Ovary (tissue), 10 donors: ENCODE data around the gene KLK1. TPM values are rescaled to one million over a fixed set of nuclear protein-coding genes. Genes with fewer than 3 reads are reported as not detected.

Source experiments
- DNase-seq, 5 donors: peaks; one replicate each; pipeline ENCODE4 v3.0.0-alpha.2; 2019 to 2020
- H3K27ac ChIP-seq, 2 donors: fragments of 200-600 bp; one replicate each; pipeline versions ENCODE4 v1.5.1 to v1.8.0; 2019 to 2022
- H3K27me3 ChIP-seq: fragments of 200-600 bp; one replicate; pipeline ENCODE4 v1.8.0; 2022
- H3K36me3 ChIP-seq: fragments of 200-600 bp; sonication (generic); one replicate; pipeline ENCODE4 v1.5.1; 2019
- H3K4me1 ChIP-seq: one replicate; pipeline ENCODE4 v1.8.1; 2013; ENCODE audit warnings: mild to moderate bottlenecking, moderate library complexity; ENCODE audit not compliant: insufficient read depth
- H3K4me3 ChIP-seq: fragments of 200-600 bp; sonication (generic); one replicate; pipeline ENCODE4 v1.5.1; 2017
- H3K9me3 ChIP-seq, 2 donors: fragments of 200-600 bp in 1 of 2; sonication (generic) in 1 of 2; one replicate each; pipeline versions ENCODE4 v1.5.1 to v1.8.1; 2013 to 2019; ENCODE audit warnings: mild to moderate bottlenecking in 1 of 2, moderate library complexity in 1 of 2
- EP300 ChIP-seq: sonication (generic); formaldehyde crosslinking; IDR thresholded peaks from one replicate; pipeline ENCODE4 v1.6.1; 2017; ENCODE audit warnings: antibody characterized with exemption
- POLR2A ChIP-seq: fragments of 450-650 bp; IDR thresholded peaks from one replicate; pipeline ENCODE4 v1.6.1; 2017; ENCODE audit warnings: antibody characterized with exemption, mild to moderate bottlenecking, moderate library complexity
- WGBS, 3 donors: extraction: QIAGEN DNeasy Blood & Tissue Kit in 1 of 3; methylation state at CpG; one replicate each; pipeline versions ENCODE4 v1.1.5 to v1.1.7; 2013 to 2017; 5-methylcytosine and 5-hydroxymethylcytosine counted together
- intact Hi-C, 4 donors: fragments of 100-400 bp; cut with DNase I; formaldehyde crosslinking; loops; one replicate each; pipeline versions ENCODE4 v1.11.0 to v1.15.1; 2022 to 2023
- long read RNA-seq, 3 donors: library from polyadenylated mRNA in 2 of 3; unstranded in 2 of 3; transcript quantifications; one replicate each; pipeline ENCODE4 v2.0.0 and lab custom pipeline, GENCODE V29; 2021 to 2026
- polyA plus RNA-seq, 2 donors: library from polyadenylated mRNA; stranded (reverse); fragments of 200-250 nt in 1 of 2; fragments of 350-450 nt in 1 of 2; fragmentation: Illumina TruSeq in 1 of 2; extraction: RNeasy Lipid Tissue Mini Kit (QIAGEN cat#74804) in 1 of 2; gene quantifications; one replicate each; pipeline ENCODE4 v1.2.3, GENCODE V29; 2013 to 2014
- total RNA-seq, 7 donors: library from RNA; depleted of rRNA in 2 of 7; stranded (reverse); fragments of >200 nt in 2 of 7; fragmentation: NEBNext Ultra II Directional in 3 of 7; extraction: Animal tissue kit (Norgen Biotek cat#: 25700) in 3 of 7; gene quantifications; one replicate each; pipeline versions ENCODE4 v1.1.0 to v1.2.4, GENCODE V29; 2016 to 2023
- TF ChIP-seq, protein P1 (sequence below), 3 donors: fragments of 450-650 bp in 2 of 3; fragments of 200-600 bp in 1 of 3; IDR thresholded peaks; one replicate each; pipeline versions ENCODE4 v1.5.1 to v1.8.0; 2016 to 2022; ENCODE audit warnings: antibody characterized with exemption in 3 of 3, mild to moderate bottlenecking in 1 of 3
- donor health status: DM: no; HTN: no; CAD: no; lungs with moderate emphysema.
- donor health status: DM: no; HTN: no; CAD: no.
- donor health status: Bipolar disorder and iron deficiency.
- donor health status: DM: yes; HTN: yes; CAD: no.
- donor health status: DM: no; HTN: no; CAD: no.
- donor health status: DM: yes; HTN: yes; CAD: no.

KLK1 gene
- total RNA-seq = under 1 TPM in 6 of 7 donors, not detected in 1; 0.40 to 0.95 (median 0.57) TPM
- polyA plus RNA-seq = 1 to 10 TPM in 1 of 2 donors, under 1 TPM in 1; 0.23 to 1.2 TPM
- long read RNA-seq, donor 1 = 0 reads
- long read RNA-seq, donor 2, transcript KLK1-204 (3 exons, 912 nt) = major isoform, 5 of 5 reads
- long read RNA-seq, donor 2, partial matches to known transcripts = 0 of 5 reads
- long read RNA-seq, donor 2, other reads (novel, unspliced or antisense) = 0 of 5 reads
- long read RNA-seq, donor 3 = 0 reads

DNA sequence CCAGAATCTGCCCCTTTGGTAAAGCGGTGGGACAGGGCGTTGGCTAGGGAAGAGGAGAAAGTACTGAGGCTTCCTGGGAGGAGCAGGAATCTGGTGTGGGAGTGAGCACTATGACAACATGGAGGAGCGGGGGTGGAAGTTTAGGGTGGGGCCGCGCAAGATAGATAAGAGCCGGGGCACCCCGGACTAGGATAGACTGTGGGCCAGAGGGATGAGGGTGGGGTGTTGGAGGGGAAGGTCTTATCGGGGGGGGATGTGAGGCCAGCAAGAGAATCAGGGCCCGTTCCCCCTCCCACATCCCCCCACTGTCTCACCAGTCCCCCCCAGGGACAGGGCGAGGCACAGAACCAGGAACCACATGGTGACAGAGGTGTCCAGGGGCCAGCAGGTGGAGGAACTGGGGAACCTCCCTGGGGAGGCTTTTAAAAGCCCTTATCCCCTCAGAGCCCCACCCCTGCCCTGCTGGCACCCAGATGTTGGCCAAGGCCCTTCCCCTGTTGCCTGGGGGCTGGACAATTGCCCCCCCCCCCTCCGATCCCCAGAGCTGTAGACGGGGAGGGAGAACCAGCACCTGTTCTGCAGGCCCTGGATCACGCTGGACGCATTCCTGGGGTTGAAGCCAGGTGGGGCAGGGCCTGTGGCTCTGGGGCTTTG lies at the start of gene KLK1:
KLK1 (minus strand) TSS at position 399 of the 654 bp plus-strand sequence; CDS start at position 360, 39 bp downstream.
- WGBS, 3 donors = 31 to 46% (median 36%) methylated on average over 14 of the region's 14 CpGs
- Histone ChIP-seq H3K9me3 (no peaks in the 10 kb centered on the region), H3K36me3 (no peaks in the 10 kb centered on the region), H3K27me3 (no peaks in the 10 kb centered on the region), H3K4me1 (no peaks in the 10 kb centered on the region), H3K27ac (no peak within 1 kb of the TSS), H3K4me3 (no peak within 1 kb of the TSS)
- intact Hi-C loops = no loop called here
- TF ChIP-seq EP300 = no peak
- DNase-seq = no peak

DNA sequence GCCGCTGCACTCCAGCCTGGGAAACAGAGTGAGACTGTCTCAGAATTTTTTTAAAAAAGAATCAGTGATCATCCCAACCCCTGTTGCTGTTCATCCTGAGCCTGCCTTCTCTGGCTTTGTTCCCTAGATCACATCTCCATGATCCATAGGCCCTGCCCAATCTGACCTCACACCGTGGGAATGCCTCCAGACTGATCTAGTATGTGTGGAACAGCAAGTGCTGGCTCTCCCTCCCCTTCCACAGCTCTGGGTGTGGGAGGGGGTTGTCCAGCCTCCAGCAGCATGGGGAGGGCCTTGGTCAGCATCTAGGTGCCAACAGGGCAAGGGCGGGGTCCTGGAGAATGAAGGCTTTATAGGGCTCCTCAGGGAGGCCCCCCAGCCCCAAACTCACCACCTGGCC lies 49.5 kb upstream of the KLK1 start, which contains the start of gene KLK2:
KLK2 (plus strand) TSS at position 384 of the 400 bp plus-strand sequence. CDS start 35 bp downstream, outside the sequence.
- H3K4me1 ChIP-seq = no peaks in the 10 kb centered on the region
- no peaks in the 10 kb centered on the region for H3K36me3 ChIP-seq
- no peaks in the 10 kb centered on the region for H3K27me3 ChIP-seq
- TF ChIP-seq EP300 = no peak
- TF ChIP-seq POLR2A = no peak
- TF ChIP-seq, protein P1, sequence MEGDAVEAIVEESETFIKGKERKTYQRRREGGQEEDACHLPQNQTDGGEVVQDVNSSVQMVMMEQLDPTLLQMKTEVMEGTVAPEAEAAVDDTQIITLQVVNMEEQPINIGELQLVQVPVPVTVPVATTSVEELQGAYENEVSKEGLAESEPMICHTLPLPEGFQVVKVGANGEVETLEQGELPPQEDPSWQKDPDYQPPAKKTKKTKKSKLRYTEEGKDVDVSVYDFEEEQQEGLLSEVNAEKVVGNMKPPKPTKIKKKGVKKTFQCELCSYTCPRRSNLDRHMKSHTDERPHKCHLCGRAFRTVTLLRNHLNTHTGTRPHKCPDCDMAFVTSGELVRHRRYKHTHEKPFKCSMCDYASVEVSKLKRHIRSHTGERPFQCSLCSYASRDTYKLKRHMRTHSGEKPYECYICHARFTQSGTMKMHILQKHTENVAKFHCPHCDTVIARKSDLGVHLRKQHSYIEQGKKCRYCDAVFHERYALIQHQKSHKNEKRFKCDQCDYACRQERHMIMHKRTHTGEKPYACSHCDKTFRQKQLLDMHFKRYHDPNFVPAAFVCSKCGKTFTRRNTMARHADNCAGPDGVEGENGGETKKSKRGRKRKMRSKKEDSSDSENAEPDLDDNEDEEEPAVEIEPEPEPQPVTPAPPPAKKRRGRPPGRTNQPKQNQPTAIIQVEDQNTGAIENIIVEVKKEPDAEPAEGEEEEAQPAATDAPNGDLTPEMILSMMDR (IDR thresholded peaks at IDR 0.05) = no peak
- no peak within 1 kb of the TSS for H3K4me3 ChIP-seq
- no peak within 1 kb of the TSS for H3K27ac ChIP-seq
- no peak for DNase-seq
- WGBS, 3 donors = 65 to 72% (median 69%) methylated on average over 3 of the region's 3 CpGs
- intact Hi-C loops = no loop called here
- H3K9me3 ChIP-seq = no peaks in the 10 kb centered on the region

DNA sequence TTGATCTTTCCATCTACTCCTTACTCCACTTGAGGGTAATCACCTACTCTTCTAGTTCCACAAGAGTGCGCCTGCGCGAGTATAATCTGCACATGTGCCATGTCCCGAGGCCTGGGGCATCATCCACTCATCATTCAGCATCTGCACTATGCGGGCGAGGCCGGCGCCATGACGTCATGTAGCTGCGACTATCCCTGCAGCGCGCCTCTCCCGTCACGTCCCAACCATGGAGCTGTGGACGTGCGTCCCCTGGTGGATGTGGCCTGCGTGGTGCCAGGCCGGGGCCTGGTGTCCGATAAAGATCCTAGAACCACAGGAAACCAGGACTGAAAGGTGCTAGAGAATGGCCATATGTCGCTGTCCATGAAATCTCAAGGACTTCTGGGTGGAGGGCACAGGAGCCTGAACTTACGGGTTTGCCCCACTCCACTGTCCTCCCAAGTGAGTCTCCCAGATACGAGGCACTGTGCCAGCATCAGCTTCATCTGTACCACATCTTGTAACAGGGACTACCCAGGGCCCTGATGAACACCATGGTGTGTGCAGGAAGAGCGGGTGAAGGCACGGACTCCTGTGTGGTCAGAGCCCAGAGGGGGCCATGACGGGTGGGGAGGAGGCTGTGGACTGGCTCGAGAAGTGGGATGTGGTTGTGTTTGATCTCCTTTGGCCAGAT lies 47.0 kb upstream of the KLK1 start:
- TF ChIP-seq POLR2A = no peak
- no peak for TF ChIP-seq EP300
- TF ChIP-seq, protein P1 (IDR thresholded peaks at IDR 0.05) = no peak
- Histone ChIP-seq H3K27me3 (no peaks in the 10 kb centered on the region), H3K36me3 (no peaks in the 10 kb centered on the region), H3K9me3 (no peaks in the 10 kb centered on the region), H3K4me3 (no peak overlapping the region), H3K27ac (no peak overlapping the region), H3K4me1 (no peaks in the 10 kb centered on the region)
- WGBS, 3 donors = 61 to 70% (median 64%) methylated on average over 25 to 26 of the region's 26 CpGs
- intact Hi-C loops = no loop called here
- DNase-seq = no peak

DNA sequence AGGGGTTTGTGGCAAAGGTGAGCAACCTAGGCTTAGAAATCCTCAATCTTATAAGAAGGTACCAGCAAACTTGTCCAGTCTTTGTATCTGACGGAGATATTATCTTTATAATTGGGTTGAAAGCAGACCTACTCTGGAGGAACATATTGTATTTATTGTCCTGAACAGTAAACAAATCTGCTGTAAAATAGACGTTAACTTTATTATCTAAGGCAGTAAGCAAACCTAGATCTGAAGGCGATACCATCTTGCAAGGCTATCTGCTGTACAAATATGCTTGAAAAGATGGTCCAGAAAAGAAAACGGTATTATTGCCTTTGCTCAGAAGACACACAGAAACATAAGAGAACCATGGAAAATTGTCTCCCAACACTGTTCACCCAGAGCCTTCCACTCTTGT lies 45.9 kb upstream of the KLK1 start:
- Histone ChIP-seq H3K9me3 (no peaks in the 10 kb centered on the region), H3K4me1 (no peaks in the 10 kb centered on the region), H3K27ac (no peak overlapping the region), H3K4me3 (no peak overlapping the region), H3K36me3 (no peaks in the 10 kb centered on the region), H3K27me3 (no peaks in the 10 kb centered on the region)
- WGBS, 3 donors = 77 to 83% (median 80%) methylated on average over 4 of the region's 4 CpGs
- TF ChIP-seq, protein P1 (IDR thresholded peaks at IDR 0.05) = no peak
- TF ChIP-seq POLR2A = no peak
- no peak for TF ChIP-seq EP300
- DNase-seq = no peak
- intact Hi-C loops = no loop called here
